Frontal cortex (tissue), 1 donor: Measurements from ENCODE around the gene MAGEC1. TPM values are rescaled to one million over a fixed set of nuclear protein-coding genes. Genes with fewer than 3 reads are reported as not detected.

Experiments used
- total RNA-seq: library from RNA; depleted of rRNA; stranded (reverse); fragments of >200 nt; gene quantifications from one replicate; pipeline ENCODE4 v1.2.3, GENCODE V29; 2014

MAGEC1 gene
- total RNA-seq, 1 donor from 2014 or later, result not detected

Other genes starting within 250 kb of the MAGEC1 start
- gene SPANXD, start 205.2 kb upstream of the MAGEC1 start, total RNA-seq, result not detected
- gene MAGEC3, start 65.6 kb upstream of the MAGEC1 start, total RNA-seq, result 0.41 TPM